Measurements from ENCODE around the gene FAM163B. TPM values are rescaled to one million over a fixed set of nuclear protein-coding genes. Genes with fewer than 3 reads are reported as not detected.

The FAM163B gene
- total RNA-seq, 1 experiment from 2014 or later, result not detected

- Mint-ChIP-seq H3K27me3 (ENCODE audit: unreplicated experiment) (peaks cover 27% of the 10 kb centered on the region), H3K36me3 (ENCODE audit: insufficient read depth, unreplicated experiment) (no peaks in the 10 kb centered on the region), H3K4me3 (ENCODE audit: low read depth, unreplicated experiment) (no peak overlapping the region), H3K4me1 (ENCODE audit: low read depth, unreplicated experiment) (no peaks in the 10 kb centered on the region), H3K9me3 (ENCODE audit: low read depth, unreplicated experiment) (no peaks in the 10 kb centered on the region), H3K27ac (ENCODE audit: unreplicated experiment) (no peak overlapping the region)
- CTCF ChIA-PET, result no interaction called here
- intact Hi-C loops (cut with micrococcal nuclease; ENCODE audit: unreplicated experiment), result no loop called here
- no peak for TF ChIP-seq CTCF (IDR thresholded peaks at IDR 0.05; ENCODE audit: unreplicated experiment)
- BruUV-seq (replicated peaks), result no TSS peak
- DNase-seq, result no peak
Measured at GRCh38 chr9:133553123-133553522, 56.1 kb downstream of the FAM163B start.

DNA sequence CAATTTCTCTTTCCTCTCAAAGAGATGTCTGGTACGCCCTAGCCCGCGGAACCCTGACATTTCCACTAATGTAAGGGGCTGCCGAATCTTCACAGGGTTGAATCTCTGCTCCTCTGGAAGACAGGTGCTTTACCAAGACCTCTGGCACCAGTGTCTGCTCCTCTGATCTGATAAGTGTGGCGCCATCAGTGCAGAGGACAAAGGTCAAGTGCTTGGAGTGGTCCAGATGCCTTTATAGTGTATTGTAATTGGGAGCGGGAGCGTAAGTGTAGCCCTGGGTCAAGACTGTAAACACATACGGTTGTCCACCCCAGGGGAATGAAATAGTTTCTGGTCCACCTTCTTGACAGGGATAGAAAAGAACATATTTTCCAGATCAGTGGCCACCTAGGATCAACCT is 57.0 kb downstream of the FAM163B start:
- no peak for DNase-seq
- no peak for TF ChIP-seq CTCF (IDR thresholded peaks at IDR 0.05; ENCODE audit: unreplicated experiment)
- Mint-ChIP-seq H3K27ac (ENCODE audit: unreplicated experiment) (no peak overlapping the region), H3K4me3 (ENCODE audit: low read depth, unreplicated experiment) (no peak overlapping the region), H3K36me3 (ENCODE audit: insufficient read depth, unreplicated experiment) (no peaks in the 10 kb centered on the region), H3K27me3 (ENCODE audit: unreplicated experiment) (peaks cover 35% of the 10 kb centered on the region), H3K4me1 (ENCODE audit: low read depth, unreplicated experiment) (no peaks in the 10 kb centered on the region), H3K9me3 (ENCODE audit: low read depth, unreplicated experiment) (no peaks in the 10 kb centered on the region)
- intact Hi-C loops (cut with micrococcal nuclease; ENCODE audit: unreplicated experiment), result no loop called here
- CTCF ChIA-PET, result interaction anchor here (0.6 kb wide), 1 partner anchor 193 kb away, joined by 3 read pairs; no protein-coding TSS in a partner anchor
- no TSS peak for BruUV-seq (replicated peaks)

DNA sequence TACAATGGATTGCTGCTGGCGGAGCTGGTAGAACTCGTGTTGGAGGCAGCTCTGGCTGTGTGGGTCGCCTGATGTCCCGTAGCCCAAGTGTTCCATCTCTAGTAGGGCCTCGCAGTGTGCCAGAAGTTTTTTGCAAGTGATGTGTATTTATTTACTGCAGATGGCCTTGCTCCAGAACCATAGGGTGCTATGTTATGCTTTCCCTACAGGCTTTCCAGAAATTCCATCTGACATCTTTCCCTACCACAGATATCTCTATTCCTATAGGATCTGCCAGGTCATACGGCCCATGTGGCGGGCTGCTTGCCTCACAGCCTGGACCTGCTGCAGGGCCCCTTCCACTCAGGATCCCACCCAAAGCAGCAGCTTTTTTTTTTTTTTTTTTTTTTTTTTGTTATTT is 57.7 kb downstream of the FAM163B start:
- H3K4me1 Mint-ChIP-seq (ENCODE audit: low read depth, unreplicated experiment), result no peaks in the 10 kb centered on the region

DNA sequence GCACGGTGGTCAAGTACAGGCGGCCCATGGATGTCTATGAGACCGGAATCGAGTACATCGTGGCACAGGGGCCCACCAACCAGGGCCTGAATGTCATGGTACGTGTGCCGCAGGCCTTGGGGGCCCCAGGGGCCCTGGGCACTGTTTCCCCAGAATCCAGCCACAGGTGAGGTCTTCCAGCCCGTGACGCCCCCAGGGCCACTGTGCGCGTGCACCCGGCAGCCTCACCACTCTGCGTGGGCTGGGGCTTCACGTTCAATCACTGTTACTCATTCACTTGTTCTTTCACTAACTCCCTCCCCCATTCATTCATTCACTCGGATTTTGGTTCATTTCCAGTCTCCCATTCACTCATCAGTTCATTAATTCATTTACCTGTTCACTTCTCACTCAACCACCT is 62.1 kb downstream of the FAM163B start:
- no peaks in the 10 kb centered on the region for H3K4me1 Mint-ChIP-seq (ENCODE audit: low read depth, unreplicated experiment)
- H3K36me3 Mint-ChIP-seq (ENCODE audit: insufficient read depth, unreplicated experiment), result no peaks in the 10 kb centered on the region
- no peak overlapping the region for H3K27ac Mint-ChIP-seq (ENCODE audit: unreplicated experiment)
- intact Hi-C loops (cut with micrococcal nuclease; ENCODE audit: unreplicated experiment), result no loop called here
- no peak for TF ChIP-seq CTCF (IDR thresholded peaks at IDR 0.05; ENCODE audit: unreplicated experiment)
- CTCF ChIA-PET, result no interaction called here
- BruUV-seq (replicated peaks), result no TSS peak
- H3K27me3 Mint-ChIP-seq (ENCODE audit: unreplicated experiment), result peaks cover 52% of the 10 kb centered on the region
- DNase-seq, result no peak
- no peak overlapping the region for H3K4me3 Mint-ChIP-seq (ENCODE audit: low read depth, unreplicated experiment)
- no peaks in the 10 kb centered on the region for H3K9me3 Mint-ChIP-seq (ENCODE audit: low read depth, unreplicated experiment)

More for the DNA sequence above, 57.7 kb downstream of the FAM163B start:
- no peak for DNase-seq
- CTCF ChIA-PET, result no interaction called here
- BruUV-seq (replicated peaks), result no TSS peak
- intact Hi-C loops (cut with micrococcal nuclease; ENCODE audit: unreplicated experiment), result no loop called here
- no peak for TF ChIP-seq CTCF (IDR thresholded peaks at IDR 0.05; ENCODE audit: unreplicated experiment)
- Mint-ChIP-seq H3K36me3 (ENCODE audit: insufficient read depth, unreplicated experiment) (no peaks in the 10 kb centered on the region), H3K27ac (ENCODE audit: unreplicated experiment) (no peak overlapping the region), H3K27me3 (ENCODE audit: unreplicated experiment) (peaks cover 40% of the 10 kb centered on the region), H3K4me3 (ENCODE audit: low read depth, unreplicated experiment) (no peak overlapping the region), H3K9me3 (ENCODE audit: low read depth, unreplicated experiment) (no peaks in the 10 kb centered on the region)

All from Calu3 (cell line).